GM18507 (cell line): ENCODE results near the gene FBN2.
"Not testable (repeated sequence)": the region's sequence is repeated elsewhere in the genome, so short reads cannot be mapped to it uniquely, and the experiment has no call there.

Experiments used
- DNase-seq: peaks from one replicate; pipeline ENCODE4 v3.0.0; 2011; ENCODE audit warnings: low read depth; ENCODE audit not compliant: insufficient read length; ENCODE audit errors: extremely low spot score
- FAIRE-seq: peaks from 2 replicates; lab custom pipeline; 2011; peaks lifted over from hg19 to GRCh38; lab: Jason Lieb, UNC

The FBN2 gene

DNA sequence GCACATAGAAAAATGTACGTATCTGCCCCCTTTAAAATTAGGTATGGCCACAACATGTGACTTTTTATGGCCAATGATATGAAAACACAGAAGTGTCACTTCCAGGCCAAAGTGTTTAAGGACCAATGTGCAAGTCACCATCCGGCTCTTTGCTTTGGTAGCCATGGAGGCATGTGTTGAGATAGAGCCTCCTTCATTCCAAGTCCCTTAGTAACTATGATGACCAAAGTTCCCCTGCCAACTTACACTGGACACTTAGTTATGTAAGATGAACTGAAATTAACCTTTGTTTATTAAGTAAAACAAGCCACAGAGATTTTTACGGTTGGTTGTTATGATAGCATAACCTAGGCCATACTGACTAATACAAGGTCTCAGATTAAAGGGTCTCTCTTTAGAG is 51.0 kb downstream of the FBN2 start:
- no peak for FAIRE-seq

DNA sequence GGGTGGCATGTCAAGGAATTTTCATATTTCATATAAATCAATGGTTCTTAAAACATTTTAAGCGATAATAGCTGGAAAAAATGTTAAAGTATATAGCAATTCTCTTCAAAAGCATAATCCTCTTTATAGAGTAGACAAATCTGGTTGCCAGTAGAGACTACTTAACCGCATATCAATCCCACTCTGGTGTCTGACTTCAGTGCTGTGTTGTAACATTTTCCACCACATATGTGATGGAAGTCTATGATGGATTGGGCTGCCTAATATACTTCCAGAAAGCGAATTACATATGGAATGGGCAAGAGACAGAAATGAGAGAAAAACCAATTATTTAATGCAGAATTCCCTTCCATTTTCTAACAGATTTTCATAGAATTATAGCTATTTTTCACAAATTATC is 54.3 kb downstream of the FBN2 start:
- DNase-seq (no peak), FAIRE-seq (no peak)

More for the DNA sequence above, 51.0 kb downstream of the FBN2 start:
- DNase-seq: no peak

DNA sequence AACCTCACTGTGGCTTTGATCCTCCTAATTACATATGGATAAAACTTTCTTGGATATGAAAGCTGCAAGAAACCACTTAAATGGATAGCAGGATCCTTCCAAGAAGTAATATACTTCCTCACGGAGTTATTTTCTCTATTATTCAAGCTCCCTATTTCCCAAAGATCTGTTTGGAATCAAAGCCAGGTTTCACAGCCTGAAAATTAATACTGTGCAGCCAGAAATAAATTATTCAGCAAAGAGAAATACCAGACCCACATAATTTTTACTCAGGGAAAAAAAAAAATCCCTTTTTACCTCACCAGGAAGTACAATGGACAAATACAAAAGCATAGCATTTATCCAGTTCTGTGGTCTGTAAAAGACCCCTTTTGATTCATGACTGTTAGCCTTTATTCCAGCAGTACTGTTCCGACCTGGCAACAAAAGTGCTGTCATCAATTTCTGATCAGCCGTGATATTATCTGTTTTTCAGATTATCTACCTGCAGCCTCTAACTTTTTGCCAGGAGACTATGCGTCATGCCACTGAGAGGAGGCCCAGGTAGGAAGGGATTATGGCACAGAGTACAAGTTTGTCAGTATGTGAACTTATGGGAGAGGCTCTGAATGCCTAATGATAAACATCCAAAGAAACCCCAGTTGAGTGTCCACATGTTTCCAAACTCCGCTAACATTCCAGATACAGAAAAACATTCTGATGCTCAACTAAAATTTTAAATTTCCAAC is 57.0 kb downstream of the FBN2 start:
- no peak for FAIRE-seq
- no peak for DNase-seq

DNA sequence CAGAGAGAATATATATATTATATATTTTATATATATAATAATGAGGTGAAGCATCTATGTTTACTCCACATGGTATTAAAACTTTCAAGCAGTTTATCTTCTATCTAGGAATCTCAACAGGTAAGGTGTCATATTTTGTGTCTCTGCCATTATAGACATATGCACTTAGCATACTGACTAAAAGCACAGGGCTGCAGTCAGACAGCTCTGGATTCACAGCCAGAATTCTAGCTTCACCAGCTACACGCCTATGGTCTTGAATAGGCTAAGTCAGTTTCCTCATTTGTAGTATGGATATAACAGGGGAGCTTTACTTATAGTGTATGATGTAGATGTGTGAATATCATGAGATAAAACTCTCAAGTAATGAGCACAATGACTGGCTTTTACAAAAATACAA is 57.9 kb downstream of the FBN2 start:
- FAIRE-seq: no peak

DNA sequence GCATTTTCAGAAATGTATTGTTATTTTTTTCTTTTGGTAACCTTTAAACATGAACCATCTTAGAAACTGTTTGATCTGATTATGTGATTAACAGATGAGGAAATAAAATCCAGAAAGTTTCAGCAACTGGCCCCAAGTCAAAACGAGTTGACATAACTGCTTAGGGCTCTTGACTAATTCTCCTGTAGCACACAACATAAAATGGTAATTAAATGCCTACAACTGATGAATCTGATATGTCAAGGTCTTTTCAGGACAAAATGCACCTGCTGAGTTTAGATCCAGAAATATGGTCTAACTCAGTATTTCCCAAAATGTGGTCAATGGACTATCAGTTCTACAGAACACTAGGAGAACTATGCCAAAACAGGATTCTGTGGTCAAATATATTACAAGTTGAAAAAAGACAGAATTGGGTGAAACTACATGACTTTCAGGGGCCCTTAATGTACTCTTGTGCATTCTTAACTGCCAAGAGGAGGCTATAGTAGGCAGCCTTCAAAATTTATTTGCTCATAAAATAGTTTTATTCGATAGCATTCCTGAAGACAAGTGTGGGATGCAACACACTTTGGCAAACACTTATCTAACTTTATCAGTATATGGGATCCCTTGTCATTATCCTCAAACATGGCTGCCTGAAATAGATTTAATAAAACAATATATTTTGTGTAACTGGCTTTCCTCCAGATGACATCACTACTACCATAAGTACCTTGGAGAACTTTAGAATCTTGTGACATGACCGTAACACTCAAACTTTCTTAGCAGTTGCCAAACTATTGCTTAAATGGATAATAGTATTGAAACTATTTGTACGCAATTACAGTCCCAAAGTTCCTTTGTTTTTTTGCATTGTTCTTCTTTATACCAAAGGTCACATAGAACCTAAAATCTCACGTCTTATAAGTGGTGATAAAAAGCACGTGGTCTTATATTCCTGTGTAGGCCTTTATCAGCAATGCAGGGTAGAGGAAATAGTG is 59.4 kb downstream of the FBN2 start:
- DNase-seq (no peak), FAIRE-seq (no peak)

More for the DNA sequence above, 57.9 kb downstream of the FBN2 start:
- DNase-seq: no peak

DNA sequence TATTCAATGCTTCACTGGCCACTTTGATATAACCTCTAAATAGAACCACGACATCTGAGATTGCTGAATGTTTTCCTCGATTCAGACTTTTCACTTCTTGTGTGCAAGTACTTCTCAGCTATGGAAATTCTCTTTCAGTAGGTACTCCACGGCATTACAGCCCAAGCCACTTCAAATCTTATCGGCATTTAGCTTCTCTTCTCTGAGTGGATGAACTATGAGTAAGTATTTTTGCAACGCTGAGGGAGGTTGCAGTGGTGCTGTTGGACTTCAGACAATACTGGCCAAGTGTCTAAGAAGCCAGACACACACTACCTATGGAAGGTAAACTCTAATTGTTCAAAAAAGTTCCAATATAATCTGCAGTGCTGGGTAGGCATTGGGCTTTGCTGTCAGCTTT is 60.1 kb downstream of the FBN2 start:
- FAIRE-seq: no peak
- DNase-seq: no peak

DNA sequence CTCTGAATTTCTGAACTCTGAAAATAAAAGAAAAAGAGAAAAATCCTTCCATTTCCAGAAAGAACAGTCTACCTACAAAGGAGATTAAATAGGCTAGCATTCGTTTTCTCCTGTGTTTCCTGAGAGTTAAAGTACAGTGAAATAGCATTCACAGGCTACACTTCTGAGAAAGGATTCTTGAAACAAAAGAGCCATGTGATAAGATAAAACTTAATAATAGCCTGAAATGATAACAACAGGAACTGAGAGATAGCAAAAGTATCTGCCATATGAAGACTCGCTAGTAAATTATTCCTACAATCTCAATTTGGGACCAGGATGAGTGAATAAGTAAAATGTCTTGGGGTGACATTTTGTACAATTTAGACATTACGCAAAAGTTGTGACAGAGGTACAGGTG is 62.4 kb downstream of the FBN2 start:
- FAIRE-seq (no peak), DNase-seq (no peak)

- FAIRE-seq: no peak
- no peak for DNase-seq
Observed at GRCh38 chr5:128472919-128473318, 65.1 kb downstream of the FBN2 start.

DNA sequence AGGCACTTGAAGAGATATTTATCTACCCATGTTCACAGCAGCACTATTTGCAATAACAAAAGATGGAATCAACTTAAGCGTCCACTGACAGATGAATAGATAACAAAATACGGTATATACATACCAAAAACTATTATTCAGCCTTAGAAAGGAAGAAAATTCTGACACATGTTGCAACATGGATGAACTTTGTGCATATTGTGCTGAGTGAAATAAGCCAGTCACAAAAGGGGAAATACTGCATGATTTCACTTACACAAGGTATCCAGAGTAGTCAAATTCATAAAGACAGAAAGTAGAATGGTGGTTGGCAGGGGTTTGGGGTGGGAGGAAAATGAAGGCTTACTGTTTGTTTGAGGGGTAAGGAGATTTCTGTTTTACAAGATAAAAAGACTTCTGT is 66.0 kb downstream of the FBN2 start:
- no peak for FAIRE-seq

GRCh38 chr5:128470663-128471062 is 67.4 kb downstream of the FBN2 start:
- DNase-seq: no peak
- no peak for FAIRE-seq

More for the DNA sequence above, 66.0 kb downstream of the FBN2 start:
- no peak for DNase-seq

- DNase-seq: no peak
- no peak for FAIRE-seq
Observed at GRCh38 chr5:128469912-128470311, 68.1 kb downstream of the FBN2 start.

DNA sequence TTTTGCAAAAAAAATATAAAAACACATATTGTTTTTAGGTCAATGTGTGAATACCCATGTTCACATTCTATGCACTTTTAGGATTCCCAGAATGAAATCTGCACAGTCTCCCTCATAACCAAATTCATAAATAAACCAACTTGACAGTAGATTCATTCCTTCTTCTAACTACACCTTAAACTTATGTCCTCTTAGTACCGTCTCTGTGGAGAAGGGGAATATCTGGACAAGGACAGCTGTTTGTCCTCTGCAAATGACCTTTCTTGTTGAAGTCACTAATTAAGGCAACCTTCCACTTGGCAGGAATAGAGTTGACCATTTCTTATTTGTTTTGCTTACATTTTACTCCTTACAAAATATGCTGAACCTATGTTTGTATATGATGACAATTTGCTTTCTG is 71.1 kb downstream of the FBN2 start:
- DNase-seq (no peak), FAIRE-seq (no peak)

- DNase-seq: no peak
- no peak for FAIRE-seq
Observed at GRCh38 chr5:128466554-128466953, 71.5 kb downstream of the FBN2 start.

DNA sequence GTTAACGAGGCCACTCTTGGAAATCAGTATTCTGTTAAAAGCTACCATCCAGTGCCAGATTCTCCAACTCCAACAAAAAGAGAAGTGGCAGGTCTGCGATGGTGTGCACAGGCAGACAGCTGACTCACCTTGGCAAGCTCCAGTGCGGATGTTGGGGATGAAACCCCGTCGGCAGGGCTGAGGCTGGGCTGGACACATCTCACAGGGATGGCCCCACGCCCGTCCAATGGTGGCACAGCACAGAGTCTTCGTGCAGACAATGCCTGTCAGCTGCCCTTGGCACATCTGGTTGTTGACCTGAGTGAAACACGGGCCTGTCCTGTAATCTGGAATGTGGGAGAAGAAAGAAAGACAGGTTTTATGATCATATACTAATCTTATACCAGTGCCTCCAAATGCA is 73.4 kb downstream of the FBN2 start:
- FAIRE-seq (no peak), DNase-seq (no peak)

- no peak for DNase-seq
- FAIRE-seq: no peak
Observed at GRCh38 chr5:128462330-128462729, 75.7 kb downstream of the FBN2 start.

DNA sequence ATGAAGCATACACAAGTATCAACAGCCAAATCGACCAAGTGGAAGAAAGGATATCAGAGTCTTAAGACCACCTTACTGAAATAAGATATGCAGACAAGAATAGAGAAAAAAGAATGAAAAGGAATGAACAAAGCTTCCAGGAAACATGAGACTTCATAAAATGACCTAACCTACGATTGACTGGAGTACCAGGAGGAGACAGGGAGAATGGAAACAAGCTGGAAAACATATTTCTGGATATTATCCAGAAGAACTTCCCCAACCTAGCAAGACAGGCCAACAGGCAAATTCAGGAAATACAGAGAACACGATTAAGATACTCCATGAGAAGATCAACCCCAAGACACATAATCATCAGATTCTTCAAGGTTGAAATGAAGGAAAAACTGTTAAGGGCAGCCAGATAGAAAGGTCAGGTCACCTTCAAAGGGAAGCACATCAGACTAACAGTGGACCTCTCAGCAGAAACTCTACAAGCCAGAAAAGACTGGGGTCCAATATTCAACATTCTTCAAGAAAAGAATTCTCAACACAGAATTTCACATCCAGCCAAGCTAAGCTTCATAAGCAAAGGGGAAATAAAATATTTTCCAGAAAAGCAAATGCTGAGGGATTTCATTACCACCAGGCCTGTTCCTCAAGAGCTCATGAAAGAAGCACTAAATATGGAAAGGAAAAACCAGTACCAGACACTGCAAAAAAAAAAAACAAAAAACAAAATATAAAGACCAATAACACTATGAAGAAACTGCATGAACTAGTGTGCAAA is 80.7 kb downstream of the FBN2 start:
- FAIRE-seq: not testable (repeated sequence)

DNA sequence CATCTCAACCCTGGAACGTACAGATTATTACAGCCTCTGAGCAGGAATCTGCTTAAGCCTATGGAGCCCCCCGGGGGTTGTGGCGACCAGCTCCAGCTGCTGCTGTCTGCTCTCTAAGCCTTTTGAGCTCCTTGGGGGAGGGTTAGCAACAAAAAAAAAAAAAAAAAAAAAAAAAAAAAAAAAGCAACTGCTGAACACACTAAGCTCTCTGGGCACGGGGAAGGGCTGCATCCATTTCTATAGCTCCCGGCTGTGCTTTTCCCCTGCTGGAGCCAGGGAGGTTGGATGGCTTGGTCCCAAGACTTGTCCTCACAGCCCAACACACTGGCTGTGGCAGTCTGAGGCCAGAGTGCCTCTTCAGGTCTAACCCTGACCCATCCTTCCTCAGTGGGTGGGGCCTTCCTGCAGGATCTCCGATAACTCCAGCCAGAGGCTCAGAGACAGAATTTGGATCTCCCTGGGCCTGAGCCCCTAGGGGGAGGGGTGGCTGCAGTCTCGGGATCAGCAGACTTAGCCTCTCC is 82.1 kb downstream of the FBN2 start:
- FAIRE-seq: no peak

More for the DNA sequence above, 80.7 kb downstream of the FBN2 start:
- DNase-seq: not testable (repeated sequence)

DNA sequence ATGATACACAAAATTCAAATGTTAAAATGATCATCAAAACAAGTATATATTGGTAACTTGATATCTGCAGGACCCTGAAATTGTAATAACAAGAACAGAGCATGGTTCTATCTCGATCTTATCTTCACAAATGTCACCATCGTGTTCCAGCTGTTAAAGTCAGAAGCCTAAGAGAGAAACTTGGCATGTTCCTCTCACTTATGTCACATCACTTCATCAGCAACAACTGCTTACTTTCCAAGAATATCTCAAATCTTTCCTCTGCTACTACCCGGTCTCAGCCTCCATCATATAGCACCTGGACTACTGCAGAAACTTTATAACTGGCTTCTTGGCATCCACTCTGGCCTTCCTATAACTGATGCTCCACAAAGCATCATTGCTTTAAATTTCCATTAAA is 84.9 kb downstream of the FBN2 start:
- FAIRE-seq: no peak
- DNase-seq: no peak

More for the DNA sequence above, 82.1 kb downstream of the FBN2 start:
- DNase-seq: no peak

DNA sequence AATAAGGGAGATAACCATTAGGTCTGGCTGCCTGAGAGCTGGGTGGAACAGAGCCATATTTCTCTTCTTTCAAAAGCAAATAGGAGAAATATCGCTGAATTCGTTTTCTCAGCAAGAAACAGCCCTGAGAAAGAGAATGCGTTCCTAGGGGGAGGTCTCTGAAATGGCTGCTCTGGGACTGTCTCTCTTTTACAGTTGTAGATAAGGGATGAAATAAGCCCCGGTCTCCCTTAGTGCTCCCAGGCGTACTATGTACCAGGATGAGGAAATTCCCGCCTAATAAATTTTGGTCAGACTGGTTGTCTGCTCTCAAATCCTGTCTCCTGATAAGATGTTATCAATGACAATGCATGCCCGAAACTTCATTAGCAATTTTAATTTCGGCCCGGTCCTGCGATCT is 90.8 kb downstream of the FBN2 start:
- FAIRE-seq, DNase-seq: not testable (repeated sequence)

DNA sequence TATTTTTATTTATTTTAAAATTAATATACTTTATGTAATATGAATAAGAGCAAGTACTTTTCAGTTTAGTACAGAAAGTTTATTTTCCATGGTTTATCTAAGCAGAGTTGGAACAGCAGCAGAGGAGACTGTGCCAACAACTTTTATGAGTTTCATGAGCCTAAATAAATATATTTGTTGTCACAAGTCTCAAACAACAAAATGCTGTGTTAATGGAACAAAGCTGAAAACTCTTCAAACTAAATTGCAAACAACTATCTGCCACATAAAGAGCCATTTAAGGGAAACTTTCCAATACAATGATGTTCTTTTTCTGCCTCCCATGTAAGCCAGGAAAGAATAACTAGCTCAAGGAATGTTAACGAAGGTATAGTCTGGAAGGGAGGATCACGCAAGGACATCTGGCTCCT is 96.1 kb downstream of the FBN2 start:
- no peak for DNase-seq
- no peak for FAIRE-seq
